Spleen (tissue), 11 donors: Measurements from ENCODE around the gene DRGX. TPM values are rescaled to one million over a fixed set of nuclear protein-coding genes. Genes with fewer than 3 reads are reported as not detected.

Experiments
- DNase-seq: peaks from one replicate; pipeline ENCODE4 v3.0.0-alpha.2; 2020
- H3K27ac ChIP-seq, 8 donors: fragments of 200-600 bp; sonication (generic) in 7 of 8; 1 replicate in 4 of 8; 2 replicates in 4 of 8; pipeline versions ENCODE4 v1.5.0 to v1.8.0; 2016 to 2021; ENCODE audit warnings: inconsistent platforms in 4 of 8, mild to moderate bottlenecking in 4 of 8, moderate library complexity in 1 of 8
- H3K27me3 ChIP-seq, 7 donors: fragments of 200-600 bp; sonication (generic) in 6 of 7; replicated peaks in 1 of 7; 1 replicate in 4 of 7; 2 replicates in 3 of 7; pipeline versions ENCODE4 v1.5.0 to v1.8.0; 2016 to 2021; ENCODE audit warnings: inconsistent platforms in 3 of 7, mild to moderate bottlenecking in 1 of 7
- H3K36me3 ChIP-seq, 6 donors: fragments of 200-600 bp; sonication (generic) in 5 of 6; 1 replicate in 4 of 6; 2 replicates in 2 of 6; pipeline versions ENCODE4 v1.5.0 to v1.8.0; 2016 to 2021; ENCODE audit warnings: inconsistent platforms in 2 of 6
- H3K4me1 ChIP-seq, 6 donors: fragments of 200-600 bp; sonication (generic) in 5 of 6; 1 replicate in 3 of 6; 2 replicates in 3 of 6; pipeline versions ENCODE4 v1.5.0 to v1.8.0; 2016 to 2021; ENCODE audit warnings: inconsistent platforms in 3 of 6
- H3K4me3 ChIP-seq, 8 donors: fragments of 200-600 bp; sonication (generic) in 7 of 8; 1 replicate in 4 of 8; 2 replicates in 4 of 8; pipeline versions ENCODE4 v1.5.0 to v1.8.0; 2016 to 2021; ENCODE audit warnings: inconsistent platforms in 4 of 8, mild to moderate bottlenecking in 4 of 8, moderate library complexity in 2 of 8
- H3K9me3 ChIP-seq, 8 donors: fragments of 200-600 bp; sonication (generic) in 7 of 8; 1 replicate in 4 of 8; 2 replicates in 4 of 8; pipeline versions ENCODE4 v1.5.0 to v1.8.0; 2016 to 2021; ENCODE audit warnings: inconsistent platforms in 4 of 8
- CTCF ChIP-seq, 11 experiments: fragments of 200-600 bp in 7 of 11; fragments of 450-650 bp in 4 of 11; sonication (generic) in 4 of 11; IDR thresholded peaks in 8 of 11; conservative IDR thresholded peaks in 3 of 11; 1 replicate in 7 of 11; 2 replicates in 4 of 11; pipeline versions ENCODE4 v1.4.0 to v1.8.0; 2016 to 2021; ENCODE audit warnings: antibody characterized with exemption in 11 of 11, inconsistent platforms in 4 of 11, mild to moderate bottlenecking in 1 of 11
- POLR2A ChIP-seq, 3 donors: fragments of 450-650 bp; IDR thresholded peaks; one replicate each; pipeline ENCODE4 v1.5.1; 2017; ENCODE audit warnings: antibody characterized with exemption in 3 of 3, mild to moderate bottlenecking in 1 of 3
- POLR2AphosphoS5 ChIP-seq, 3 donors: sonication (generic); formaldehyde crosslinking; IDR thresholded peaks; one replicate each; pipeline ENCODE4 v1.5.1; 2017; ENCODE audit warnings: antibody characterized with exemption in 3 of 3
- WGBS, 5 donors: extraction: QIAGEN DNeasy Blood & Tissue Kit in 3 of 5; methylation state at CpG; one replicate each; pipeline versions ENCODE4 v1.1.5 to v1.1.7; 2013 to 2018; 5-methylcytosine and 5-hydroxymethylcytosine counted together
- intact Hi-C: fragments of 100-400 bp; cut with DNase I; formaldehyde crosslinking; loops from one replicate; pipeline ENCODE4 v1.15.0; 2023; ENCODE audit warnings: low total_unique reads
- polyA plus RNA-seq, 3 donors: library from polyadenylated mRNA; stranded (reverse); fragments of 200-250 nt; gene quantifications; one replicate each; pipeline ENCODE4 v1.2.1, GENCODE V29; 2013
- total RNA-seq, 7 donors: library from RNA; depleted of rRNA in 3 of 7; stranded (reverse); fragments of >200 nt in 3 of 7; fragmentation: NEBNext Ultra II Directional in 4 of 7; extraction: Animal tissue kit (Norgen Biotek cat#: 25700) in 4 of 7; gene quantifications; one replicate each; pipeline versions ENCODE4 v1.1.0 to v1.2.1, GENCODE V29; 2016 to 2021
- donor health status: healthy with polysubstance abuse.
- donor health status: DM: no; HTN: no; CAD: no; lungs with moderate emphysema.
- donor health status: DM: no; HTN: no; CAD: no.
- donor health status: Bipolar disorder and iron deficiency.
- donor health status: healthy.
- donor health status: DM: no; HTN: no; CAD: no.
- donor health status: DM: yes; HTN: yes; CAD: no.

Gene DRGX
- total and polyA plus RNA-seq, 10 donors = 0.03 to 0.11 TPM; not detected in 8

DNA sequence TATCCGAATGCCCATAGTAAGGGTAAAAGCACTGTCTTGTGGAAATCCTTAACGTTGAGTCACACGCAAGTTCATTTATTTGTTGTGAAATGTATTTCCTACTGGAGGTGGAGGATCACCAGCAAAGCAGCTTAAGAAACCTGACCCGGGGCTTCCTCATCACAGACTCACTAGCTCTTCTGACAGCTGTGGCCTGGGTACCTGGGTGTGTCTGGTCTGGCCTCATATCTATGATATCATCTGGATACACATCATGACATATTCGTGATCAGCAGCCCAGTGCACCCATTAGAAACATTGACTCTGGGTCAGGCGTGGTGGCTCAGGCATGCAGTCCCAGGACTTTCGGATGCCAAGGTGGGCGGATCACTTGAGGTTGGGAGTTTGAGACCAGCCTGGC is 8.8 kb downstream of the DRGX start:
- H3K4me1 ChIP-seq = no peaks in the 10 kb centered on the region
- TF ChIP-seq POLR2AphosphoS5 (IDR thresholded peaks at IDR 0.05) (no peak), CTCF (IDR thresholded peaks at IDR 0.05 in 8 of 11, conservative IDR thresholded peaks at IDR 0.05 in 3 of 11) (no peak), POLR2A (IDR thresholded peaks at IDR 0.05) (no peak)
- H3K27ac ChIP-seq = no peak overlapping the region
- no peak for DNase-seq
- H3K36me3 ChIP-seq = no peaks in the 10 kb centered on the region
- WGBS, 5 donors = 71 to 90% (median 80%) methylated on average over 8 of the region's 8 CpGs
- H3K27me3 ChIP-seq = peaks cover 0 to 84% (median 10%) of the 10 kb centered on the region in 7 donors
- no peak overlapping the region for H3K4me3 ChIP-seq
- intact Hi-C loops = no loop called here
- no peaks in the 10 kb centered on the region for H3K9me3 ChIP-seq

DNA sequence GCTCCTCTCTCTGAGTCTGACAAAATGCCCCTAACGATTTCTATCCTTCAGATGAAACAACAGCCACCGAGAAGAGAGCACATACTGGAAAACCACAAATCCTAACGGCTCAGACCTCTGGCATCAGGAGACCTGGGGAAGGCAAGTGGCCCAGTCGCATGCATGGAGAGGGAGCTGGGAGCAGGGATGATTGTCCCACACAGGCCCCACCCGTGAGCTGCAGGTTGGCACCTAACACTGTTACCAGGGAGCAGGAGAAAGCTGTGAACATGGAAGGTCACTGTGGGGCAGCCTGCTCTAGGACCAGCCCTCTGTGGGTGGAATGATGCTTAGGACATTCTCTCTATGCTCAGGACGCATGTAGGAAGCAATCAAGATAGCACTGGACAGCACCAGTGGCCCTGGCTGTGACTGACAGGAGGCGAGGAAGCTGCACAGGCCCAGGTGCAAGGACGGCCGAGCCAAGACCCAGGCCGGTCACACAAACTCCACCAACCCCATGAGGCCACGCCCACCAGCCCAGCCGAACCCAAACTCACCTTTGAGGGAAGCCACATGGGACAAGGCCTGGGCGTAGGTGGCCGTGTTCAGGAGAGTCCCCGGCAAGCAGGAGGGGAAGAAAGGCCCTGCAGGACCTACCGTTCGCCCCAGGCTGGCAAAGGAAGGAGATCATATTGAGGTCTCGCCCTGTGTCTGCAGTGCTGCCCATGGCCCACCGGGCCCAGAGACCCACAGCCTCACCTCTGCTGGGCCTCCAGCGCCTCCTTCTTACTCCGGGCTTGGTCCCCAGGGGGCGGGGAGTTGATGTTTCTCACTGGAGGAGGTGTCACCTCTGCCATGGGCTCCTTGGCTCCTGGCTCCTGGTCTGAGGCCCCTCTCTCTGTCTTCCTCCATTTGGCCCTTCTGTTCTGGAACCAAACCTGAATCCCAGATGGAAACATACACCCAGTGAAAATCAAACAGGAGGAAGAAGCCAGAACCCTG is 9.7 kb downstream of the DRGX start:
- Histone ChIP-seq H3K27ac (no peak overlapping the region), H3K36me3 (no peaks in the 10 kb centered on the region), H3K4me1 (no peaks in the 10 kb centered on the region), H3K9me3 (no peaks in the 10 kb centered on the region), H3K4me3 (no peak overlapping the region), H3K27me3 (peaks cover 0 to 76% (median 9%) of the 10 kb centered on the region in 7 donors)
- DNase-seq = no peak
- WGBS, 5 donors = 78 to 93% (median 85%) methylated on average over 15 to 22 of the region's 22 CpGs
- no peak for TF ChIP-seq POLR2A (IDR thresholded peaks at IDR 0.05)
- intact Hi-C loops = no loop called here

DNA sequence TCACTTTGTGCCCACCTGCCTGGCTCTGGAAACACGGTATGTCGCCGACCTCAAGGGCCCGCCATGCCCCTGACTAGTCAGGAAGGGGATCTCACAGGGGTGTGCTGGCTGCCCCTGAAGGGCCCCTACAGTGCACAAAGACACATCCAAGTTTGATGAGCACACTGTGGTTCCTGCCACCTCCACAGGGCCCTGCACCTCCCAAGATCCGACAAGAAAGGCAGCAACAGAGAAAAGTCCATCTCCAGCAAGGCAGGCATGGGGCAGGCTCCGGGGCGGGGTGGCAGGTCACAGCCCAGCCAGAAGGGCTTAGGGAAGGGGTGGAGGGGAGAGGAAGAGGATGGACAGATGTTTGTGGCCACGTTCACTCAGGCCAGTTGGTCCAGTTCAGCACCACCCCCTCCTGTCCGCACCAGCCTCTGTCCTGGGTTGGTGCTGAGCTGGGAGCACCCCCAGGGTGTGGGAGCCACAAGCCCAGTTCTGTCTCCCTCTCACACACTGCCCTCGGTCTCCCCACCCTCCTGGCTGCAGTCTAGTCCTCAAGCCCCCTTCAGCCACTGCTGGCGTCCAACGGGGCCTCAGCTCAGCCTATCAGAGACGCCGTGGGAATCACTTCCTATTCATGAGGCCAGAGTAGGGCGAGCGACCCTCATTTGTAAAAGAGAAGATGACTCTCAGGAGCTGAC is 11.5 kb downstream of the DRGX start:
- Histone ChIP-seq H3K4me3 (no peak overlapping the region), H3K27ac (no peak overlapping the region), H3K27me3 (peaks cover 0 to 63% (median 7%) of the 10 kb centered on the region in 7 donors), H3K9me3 (no peaks in the 10 kb centered on the region), H3K36me3 (no peaks in the 10 kb centered on the region), H3K4me1 (no peaks in the 10 kb centered on the region)
- no peak for DNase-seq
- 70 to 78% (median 75%) methylated on average over 15 to 16 of the region's 16 CpGs for WGBS, 5 donors
- intact Hi-C loops = no loop called here
- no peak for TF ChIP-seq POLR2AphosphoS5 (IDR thresholded peaks at IDR 0.05)
- TF ChIP-seq CTCF (IDR thresholded peaks at IDR 0.05 in 8 of 11, conservative IDR thresholded peaks at IDR 0.05 in 3 of 11) = no peak
- no peak for TF ChIP-seq POLR2A (IDR thresholded peaks at IDR 0.05)

DNA sequence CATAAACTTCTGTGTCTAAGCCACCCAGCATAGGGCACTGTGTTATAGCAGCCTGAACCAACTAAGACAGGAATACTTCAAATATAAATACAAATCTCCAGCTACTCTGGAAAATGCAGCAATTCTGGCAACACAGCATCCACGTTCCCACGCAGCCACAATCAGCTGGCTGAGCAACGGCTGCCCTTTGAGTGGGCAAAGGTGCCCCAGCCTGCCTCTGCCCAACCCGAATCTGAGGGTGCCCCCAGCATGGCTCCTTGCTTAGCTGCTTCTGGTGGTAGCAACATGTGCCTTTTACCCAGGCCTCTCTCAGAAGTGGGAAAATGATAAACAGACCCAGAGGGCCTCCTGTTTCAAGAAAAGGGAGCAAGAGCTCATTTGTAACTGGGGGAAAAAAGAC is 12.0 kb downstream of the DRGX start:
- TF ChIP-seq CTCF (IDR thresholded peaks at IDR 0.05 in 8 of 11, conservative IDR thresholded peaks at IDR 0.05 in 3 of 11) (no peak), POLR2AphosphoS5 (IDR thresholded peaks at IDR 0.05) (no peak), POLR2A (IDR thresholded peaks at IDR 0.05) (no peak)
- no peak overlapping the region for H3K4me3 ChIP-seq
- intact Hi-C loops = no loop called here
- DNase-seq = no peak
- no peaks in the 10 kb centered on the region for H3K4me1 ChIP-seq
- 83 to 92% (median 87%) methylated on average over 4 of the region's 4 CpGs for WGBS, 5 donors
- H3K36me3 ChIP-seq = no peaks in the 10 kb centered on the region
- no peak overlapping the region for H3K27ac ChIP-seq
- no peaks in the 10 kb centered on the region for H3K9me3 ChIP-seq
- H3K27me3 ChIP-seq = peaks cover 0 to 58% (median 4%) of the 10 kb centered on the region in 7 donors
